VCaP (cell line): ENCODE measurements around the gene MRO.

Experiments used
- H3K27ac ChIP-seq: fragments of 450-650 bp; 2 replicates; pipeline ENCODE4 v1.5.1; 2017
- TF ChIP-seq, protein P1 (sequence below): fragments of 450-650 bp; conservative IDR thresholded peaks from 2 replicates; pipeline ENCODE4 v1.5.1; 2017; ENCODE audit warnings: mild to moderate bottlenecking, moderate library complexity

The MRO gene

DNA sequence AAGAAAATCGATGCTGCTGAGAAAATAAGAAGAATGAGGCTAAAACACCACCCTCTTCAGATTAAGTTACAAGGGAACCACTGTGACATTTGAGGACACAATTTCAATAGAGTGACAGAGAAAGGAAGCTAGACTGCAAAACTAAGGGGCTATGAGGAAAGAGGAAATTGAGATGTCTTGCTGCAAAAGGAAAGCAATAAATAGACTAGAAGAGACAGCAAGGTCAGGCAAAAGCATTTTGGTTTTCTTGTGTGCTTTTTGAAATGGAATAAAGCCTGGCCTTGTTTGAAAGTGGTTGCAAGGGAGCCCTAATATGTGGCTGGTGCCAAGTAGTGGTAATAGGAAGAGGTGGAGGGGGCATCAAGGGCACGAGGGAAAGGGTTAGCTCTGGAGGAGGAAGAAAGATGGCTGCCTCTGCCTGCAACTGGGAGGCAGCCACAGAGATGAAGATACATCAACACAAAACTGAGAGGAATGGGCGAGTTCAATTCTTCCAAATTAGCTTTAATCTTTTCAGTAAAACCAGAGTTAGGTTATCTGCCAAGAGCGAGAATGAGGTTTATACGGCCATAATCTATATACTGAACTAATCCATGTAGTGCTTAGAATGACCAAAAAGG lies 1.2 kb upstream of the MRO start:
- TF ChIP-seq, protein P1, sequence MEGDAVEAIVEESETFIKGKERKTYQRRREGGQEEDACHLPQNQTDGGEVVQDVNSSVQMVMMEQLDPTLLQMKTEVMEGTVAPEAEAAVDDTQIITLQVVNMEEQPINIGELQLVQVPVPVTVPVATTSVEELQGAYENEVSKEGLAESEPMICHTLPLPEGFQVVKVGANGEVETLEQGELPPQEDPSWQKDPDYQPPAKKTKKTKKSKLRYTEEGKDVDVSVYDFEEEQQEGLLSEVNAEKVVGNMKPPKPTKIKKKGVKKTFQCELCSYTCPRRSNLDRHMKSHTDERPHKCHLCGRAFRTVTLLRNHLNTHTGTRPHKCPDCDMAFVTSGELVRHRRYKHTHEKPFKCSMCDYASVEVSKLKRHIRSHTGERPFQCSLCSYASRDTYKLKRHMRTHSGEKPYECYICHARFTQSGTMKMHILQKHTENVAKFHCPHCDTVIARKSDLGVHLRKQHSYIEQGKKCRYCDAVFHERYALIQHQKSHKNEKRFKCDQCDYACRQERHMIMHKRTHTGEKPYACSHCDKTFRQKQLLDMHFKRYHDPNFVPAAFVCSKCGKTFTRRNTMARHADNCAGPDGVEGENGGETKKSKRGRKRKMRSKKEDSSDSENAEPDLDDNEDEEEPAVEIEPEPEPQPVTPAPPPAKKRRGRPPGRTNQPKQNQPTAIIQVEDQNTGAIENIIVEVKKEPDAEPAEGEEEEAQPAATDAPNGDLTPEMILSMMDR: no peak
- H3K27ac ChIP-seq: no peak overlapping the region

DNA sequence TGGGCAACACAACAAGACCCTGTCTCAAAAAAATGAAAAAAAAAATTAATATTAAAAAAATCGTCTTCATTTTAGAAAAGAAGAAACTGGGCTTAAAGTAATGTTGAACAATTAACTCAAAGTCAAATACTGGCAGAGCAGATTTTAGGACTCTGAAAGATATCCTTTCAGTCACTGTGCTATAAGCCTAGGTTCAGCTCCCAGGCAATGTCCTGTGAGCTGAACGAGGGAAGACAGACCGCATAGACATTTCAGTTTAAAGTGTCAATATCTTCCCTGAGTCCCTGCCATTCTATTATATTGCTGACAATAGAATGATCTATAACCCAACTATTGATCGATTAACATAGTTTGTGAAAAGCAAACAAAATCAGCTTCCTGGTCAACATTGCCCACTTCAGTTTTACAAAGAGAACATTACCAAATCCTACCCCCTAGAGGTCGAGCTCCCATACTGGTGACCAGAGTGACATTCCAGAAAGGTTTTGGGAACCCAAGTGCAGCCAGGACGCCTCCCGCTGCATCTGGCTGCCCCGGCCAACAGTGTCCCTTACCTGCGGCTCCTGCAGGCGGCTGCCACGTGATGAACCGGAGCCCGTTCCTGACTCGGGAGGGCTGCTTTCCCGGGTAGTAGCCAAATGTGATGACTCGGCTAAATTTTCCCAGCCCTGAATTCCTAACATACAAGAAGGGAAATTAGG lies 639 bp downstream of the MRO start:
- TF ChIP-seq, protein P1: no peak
- H3K27ac ChIP-seq: peak overlapping the region; percentile 13; the same call in 1 of the 2 replicates

DNA sequence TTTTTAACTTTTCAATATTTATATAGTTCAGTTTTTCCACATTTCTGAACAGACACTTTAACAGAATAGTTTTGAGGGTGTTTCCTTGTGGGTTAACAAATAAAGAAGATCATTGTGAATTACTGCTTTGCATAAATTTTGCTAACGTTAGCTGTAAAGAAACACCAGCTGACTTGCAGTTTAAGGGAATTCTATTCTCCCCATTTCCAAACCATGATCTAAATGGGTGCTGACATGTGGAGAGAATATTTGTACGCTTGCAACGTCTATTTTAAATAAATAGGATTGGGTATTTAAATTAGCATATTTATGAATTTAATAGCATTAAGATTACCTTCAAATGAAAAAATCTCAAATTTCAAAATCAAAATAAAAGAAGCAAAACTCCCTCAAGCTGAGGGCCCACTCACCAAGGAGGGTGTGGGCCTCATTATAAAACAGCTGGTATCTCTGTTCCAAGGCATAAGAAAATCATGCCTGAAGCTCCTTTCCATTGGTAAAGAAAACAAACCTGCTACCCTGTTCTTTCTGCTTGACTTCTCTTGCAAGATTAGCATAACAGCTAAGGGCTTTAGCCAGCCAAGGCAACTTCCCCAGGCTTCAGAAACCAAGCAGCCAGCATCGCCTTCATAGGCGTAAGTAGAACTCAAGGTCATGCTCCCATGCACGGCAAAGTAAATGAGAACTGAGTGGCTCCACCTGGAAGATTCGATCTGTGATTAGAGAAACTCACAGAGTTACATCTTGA lies 3.2 kb downstream of the MRO start:
- TF ChIP-seq, protein P1: no peak
- no peak overlapping the region for H3K27ac ChIP-seq

DNA sequence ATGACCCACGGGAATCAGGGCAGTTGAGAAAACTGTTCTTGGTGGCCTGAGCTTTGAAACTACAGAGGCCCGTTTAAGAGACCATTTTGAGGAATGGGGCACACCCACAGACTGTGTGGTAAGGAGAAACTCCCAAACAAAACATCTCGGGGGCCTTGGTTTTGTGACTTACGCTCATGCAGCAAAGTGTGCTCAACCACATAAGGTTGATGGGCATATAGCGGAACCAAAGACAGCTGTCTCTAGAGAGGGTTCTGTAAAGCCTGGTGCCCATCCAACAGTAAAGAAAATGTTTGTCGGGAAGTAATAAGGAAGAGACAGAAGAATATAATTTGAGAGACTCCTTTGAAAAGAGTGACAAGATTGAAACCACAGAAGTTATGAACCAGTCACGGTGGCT lies 5.4 kb downstream of the MRO start:
- H3K27ac ChIP-seq: no peak overlapping the region
- TF ChIP-seq, protein P1: no peak

DNA sequence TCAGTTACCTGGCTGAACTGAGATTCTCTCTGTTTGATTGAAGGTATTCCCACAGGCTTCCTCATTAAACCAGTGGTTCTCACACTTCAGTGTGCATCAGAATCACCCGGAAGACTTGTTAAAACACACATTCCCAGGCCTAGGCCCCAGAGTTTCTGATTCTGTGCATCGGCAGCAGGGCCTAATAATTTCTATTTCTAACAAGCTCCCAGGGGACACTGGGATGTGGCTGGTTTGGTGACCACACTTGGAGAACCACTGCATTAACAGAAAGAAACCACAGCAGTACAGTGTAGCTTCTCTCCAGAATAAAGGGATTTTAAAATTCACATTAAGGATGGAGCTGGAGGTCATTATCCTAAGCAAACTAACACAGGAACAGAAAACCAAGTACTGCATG lies 6.5 kb downstream of the MRO start:
- TF ChIP-seq, protein P1: no peak
- no peak overlapping the region for H3K27ac ChIP-seq

DNA sequence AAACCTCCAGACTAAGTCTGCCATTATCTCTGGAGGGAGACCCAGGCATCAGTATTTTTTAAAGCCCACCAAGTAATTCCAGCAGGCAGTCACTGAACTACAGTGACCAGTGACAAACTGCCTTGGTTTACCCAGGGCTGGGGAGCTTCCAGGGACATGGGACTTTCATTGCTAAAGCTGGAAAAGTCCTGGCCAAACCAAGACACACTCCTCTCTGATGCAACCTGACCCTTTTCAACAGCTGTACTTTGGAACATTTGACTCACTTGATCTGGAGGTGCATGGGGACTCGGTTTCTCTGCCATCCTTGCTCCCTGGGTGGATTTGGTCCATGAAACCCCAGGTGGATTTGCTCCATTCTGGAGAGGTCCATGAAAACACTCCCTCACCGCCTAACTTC lies 7.0 kb downstream of the MRO start:
- TF ChIP-seq, protein P1: no peak
- H3K27ac ChIP-seq: no peak overlapping the region

DNA sequence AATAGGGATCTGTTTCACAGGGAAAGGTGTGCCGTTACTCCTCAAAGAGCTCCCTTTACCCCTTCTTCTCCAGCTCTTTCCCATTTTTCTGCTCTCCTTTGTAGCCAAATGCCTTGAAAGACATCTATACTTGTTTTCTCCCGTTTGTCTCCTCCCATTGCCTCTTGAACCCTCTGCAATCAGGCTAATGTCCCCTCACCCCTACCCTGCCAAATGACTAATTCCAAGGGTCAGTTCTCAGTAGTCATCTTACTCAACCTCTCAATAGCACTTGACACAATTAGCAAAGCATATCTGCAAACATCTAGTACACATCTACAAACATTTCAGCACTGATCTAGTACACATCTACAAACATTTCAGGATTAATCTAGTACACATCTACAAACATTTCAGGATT lies 12.6 kb downstream of the MRO start:
- no peak overlapping the region for H3K27ac ChIP-seq
- TF ChIP-seq, protein P1: no peak
